Stimulated activated CD4-positive, alpha-beta T cell treated with anti-CD3 and anti-CD28 coated beads, Interleukin-2, amount 100 ng/mL, for 24 hours (primary cell): ENCODE measurements around the gene SDC4.

Source experiments
- DNase-seq, 2 donors: peaks; one replicate each; pipeline ENCODE4 v3.0.0-alpha.2; 2020

SDC4 gene

GRCh38 chr20:45317826-45318225 is 30.4 kb downstream of the SDC4 start:
- no peak for DNase-seq

- no peak for DNase-seq
Observed at GRCh38 chr20:45316150-45317080, 31.8 kb downstream of the SDC4 start.

- no peak for DNase-seq
Observed at GRCh38 chr20:45315672-45316071, 32.6 kb downstream of the SDC4 start.

GRCh38 chr20:45313943-45314342 is 34.3 kb downstream of the SDC4 start:
- no peak for DNase-seq

GRCh38 chr20:45313065-45313695 is 35.0 kb downstream of the SDC4 start:
- no peak for DNase-seq

GRCh38 chr20:45312241-45312640 is 36.0 kb downstream of the SDC4 start:
- no peak for DNase-seq

- DNase-seq = peak; percentile 71 to 83
Observed at GRCh38 chr20:45311589-45312211, 36.5 kb downstream of the SDC4 start.

- no peak for DNase-seq
Observed at GRCh38 chr20:45309075-45309474, 39.1 kb downstream of the SDC4 start.

GRCh38 chr20:45308117-45308778 is 40.0 kb downstream of the SDC4 start, which contains the start of gene MATN4:
MATN4 (minus strand) TSS chr20:45308299; CDS start chr20:45305582, 2,717 bp downstream.
- DNase-seq = no peak

GRCh38 chr20:45307076-45307640 is 41.1 kb downstream of the SDC4 start:
- no peak for DNase-seq

- DNase-seq = peak; percentile 62 to 66
Observed at GRCh38 chr20:45306431-45306982, 41.7 kb downstream of the SDC4 start, which contains the start of gene RBPJL. RBPJL (plus strand) TSS chr20:45306840; CDS start chr20:45306923, 83 bp downstream.

GRCh38 chr20:45305262-45305661 is 43.0 kb downstream of the SDC4 start:
- no peak for DNase-seq

GRCh38 chr20:45304464-45304999 is 43.7 kb downstream of the SDC4 start:
- no peak for DNase-seq

- no peak for DNase-seq
Observed at GRCh38 chr20:45303586-45304463, 44.4 kb downstream of the SDC4 start.

GRCh38 chr20:45301824-45302271 is 46.4 kb downstream of the SDC4 start:
- DNase-seq = no peak

GRCh38 chr20:45300961-45301360 is 47.3 kb downstream of the SDC4 start:
- DNase-seq = peak; percentile 42 to 57

- no peak for DNase-seq
Observed at GRCh38 chr20:45299786-45300185, 48.4 kb downstream of the SDC4 start.

GRCh38 chr20:45297786-45298497 is 50.3 kb downstream of the SDC4 start:
- DNase-seq = no peak

GRCh38 chr20:45294659-45295058 is 53.6 kb downstream of the SDC4 start:
- no peak for DNase-seq

- DNase-seq = no peak
Observed at GRCh38 chr20:45294003-45294368, 54.2 kb downstream of the SDC4 start.
